ENCODE measurements around the gene RCAN3.

Gene RCAN3

DNA sequence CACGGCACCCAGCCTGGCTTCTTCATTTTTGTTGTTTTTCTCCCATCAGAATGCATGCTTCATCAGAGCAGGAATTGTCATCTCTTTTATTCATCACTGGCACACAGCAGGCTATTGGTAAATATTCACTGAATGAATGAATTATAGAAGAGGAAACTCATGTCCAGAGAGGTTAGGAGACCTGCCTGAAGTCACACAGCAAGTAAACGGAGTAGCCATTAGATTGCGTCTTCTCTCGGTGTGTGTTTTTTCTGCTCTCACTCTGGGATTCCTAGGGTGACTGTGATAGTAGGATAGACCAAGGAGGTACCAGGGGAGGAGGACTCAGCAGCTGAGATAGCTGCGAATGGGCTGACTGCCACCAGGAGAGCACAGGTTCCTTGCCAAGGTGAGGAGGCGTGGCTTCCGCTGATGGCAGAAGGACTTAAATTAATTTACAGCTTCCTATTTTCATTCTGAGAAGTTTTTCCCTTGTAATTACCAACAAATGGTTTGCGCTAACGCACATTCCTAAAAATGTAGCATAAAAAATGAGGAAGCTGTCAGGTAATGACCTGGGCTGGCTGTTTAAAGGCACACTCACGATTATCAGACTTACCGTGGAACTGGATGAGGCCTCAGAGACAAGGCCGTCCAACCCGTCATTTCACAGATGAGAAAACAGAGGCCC lies 48.8 kb downstream of the RCAN3 start:
- no peaks in the 10 kb centered on the region for H3K9me3 ChIP-seq (ENCODE audit: control insufficient read depth, insufficient read depth, low read length)
- H3K9ac ChIP-seq (ENCODE audit: low read depth, low read length) = no peak overlapping the region
- peaks cover 12% of the 10 kb centered on the region for H3K4me1 ChIP-seq (ENCODE audit: control insufficient read depth, insufficient read depth, low read length)
- H3K27ac ChIP-seq (ENCODE audit: low read depth, low read length) = no peak overlapping the region
- no peaks in the 10 kb centered on the region for H3K36me3 ChIP-seq (ENCODE audit: control insufficient read depth, insufficient read depth, low read length)
- no peak overlapping the region for H3K4me3 ChIP-seq (ENCODE audit: low read depth, low read length)
- H3K27me3 ChIP-seq (ENCODE audit: control insufficient read depth, insufficient read depth, low read length) = peaks cover 23% of the 10 kb centered on the region

DNA sequence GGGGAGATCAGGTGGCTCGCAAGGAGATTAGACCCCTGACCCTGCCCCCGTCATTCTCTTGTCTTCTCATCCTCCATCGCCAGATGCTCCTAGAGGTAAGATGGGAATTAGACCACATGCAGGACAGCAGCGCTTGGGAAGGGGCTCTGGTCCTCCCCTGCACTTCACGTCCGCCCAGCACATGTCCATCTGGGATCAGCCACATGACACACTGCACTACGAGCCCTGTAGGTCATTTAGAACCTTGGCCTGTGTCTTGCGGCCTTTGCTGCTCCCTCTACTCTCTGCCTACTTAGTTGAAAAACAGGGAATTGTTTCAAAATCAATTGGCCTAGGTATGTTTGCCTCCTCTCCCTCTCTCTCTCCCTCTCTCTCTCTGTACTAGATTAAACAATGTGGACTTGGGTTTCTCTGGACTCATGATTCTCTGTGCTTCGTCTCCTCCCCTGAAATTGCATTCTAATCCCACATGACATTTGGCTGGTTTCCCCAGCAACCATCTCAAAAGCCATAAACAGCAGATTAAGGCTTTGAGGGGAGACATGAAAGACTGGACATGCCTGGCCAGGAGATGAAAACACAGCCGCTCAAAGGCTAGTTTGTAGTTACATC lies 49.4 kb downstream of the RCAN3 start:
- H3K4me1 ChIP-seq (ENCODE audit: control insufficient read depth, insufficient read depth, low read length) = peaks cover 12% of the 10 kb centered on the region
- peak overlapping the region; percentile 22 for H3K27ac ChIP-seq (ENCODE audit: low read depth, low read length)
- no peaks in the 10 kb centered on the region for H3K36me3 ChIP-seq (ENCODE audit: control insufficient read depth, insufficient read depth, low read length)
- H3K9ac ChIP-seq (ENCODE audit: low read depth, low read length) = no peak overlapping the region
- no peaks in the 10 kb centered on the region for H3K9me3 ChIP-seq (ENCODE audit: control insufficient read depth, insufficient read depth, low read length)
- peaks cover 29% of the 10 kb centered on the region for H3K27me3 ChIP-seq (ENCODE audit: control insufficient read depth, insufficient read depth, low read length)
- H3K4me3 ChIP-seq (ENCODE audit: low read depth, low read length) = no peak overlapping the region

DNA sequence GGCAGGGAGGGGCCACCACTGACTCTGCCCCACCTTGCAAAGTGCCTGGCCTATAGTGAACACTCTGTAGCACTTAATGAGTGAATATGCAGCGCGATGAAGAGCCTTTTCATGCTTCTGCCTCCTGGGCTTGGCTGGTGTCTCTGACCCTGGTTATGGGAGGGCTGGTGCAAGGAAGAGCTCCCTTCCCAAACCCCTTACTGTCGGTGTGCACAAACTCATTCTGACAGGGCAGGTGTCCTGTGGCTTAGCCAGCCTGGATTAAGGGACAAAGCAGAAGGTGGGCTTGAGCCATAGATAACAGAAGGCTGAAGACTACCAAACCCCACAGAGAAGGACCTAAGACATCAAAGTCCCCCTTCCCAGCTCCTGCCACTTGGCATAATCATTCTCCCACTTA lies 51.3 kb downstream of the RCAN3 start:
- Histone ChIP-seq H3K27ac (ENCODE audit: low read depth, low read length) (no peak overlapping the region), H3K9me3 (ENCODE audit: control insufficient read depth, insufficient read depth, low read length) (no peaks in the 10 kb centered on the region), H3K36me3 (ENCODE audit: control insufficient read depth, insufficient read depth, low read length) (no peaks in the 10 kb centered on the region), H3K27me3 (ENCODE audit: control insufficient read depth, insufficient read depth, low read length) (peaks cover 42% of the 10 kb centered on the region), H3K4me1 (ENCODE audit: control insufficient read depth, insufficient read depth, low read length) (peaks cover 12% of the 10 kb centered on the region), H3K9ac (ENCODE audit: low read depth, low read length) (no peak overlapping the region), H3K4me3 (ENCODE audit: low read depth, low read length) (no peak overlapping the region)

GRCh38 chr1:24554714-24555113 lies 52.1 kb downstream of the RCAN3 start:
- no peak overlapping the region for H3K9ac ChIP-seq (ENCODE audit: low read depth, low read length)
- H3K4me1 ChIP-seq (ENCODE audit: control insufficient read depth, insufficient read depth, low read length) = peaks cover 18% of the 10 kb centered on the region
- no peaks in the 10 kb centered on the region for H3K9me3 ChIP-seq (ENCODE audit: control insufficient read depth, insufficient read depth, low read length)
- H3K27me3 ChIP-seq (ENCODE audit: control insufficient read depth, insufficient read depth, low read length) = peaks cover 42% of the 10 kb centered on the region
- H3K36me3 ChIP-seq (ENCODE audit: control insufficient read depth, insufficient read depth, low read length) = no peaks in the 10 kb centered on the region
- no peak overlapping the region for H3K4me3 ChIP-seq (ENCODE audit: low read depth, low read length)
- no peak overlapping the region for H3K27ac ChIP-seq (ENCODE audit: low read depth, low read length)

- H3K27ac ChIP-seq (ENCODE audit: low read depth, low read length) = no peak within 1 kb of the TSS
- H3K27me3 ChIP-seq (ENCODE audit: control insufficient read depth, insufficient read depth, low read length) = peaks cover 42% of the 10 kb centered on the region
- H3K4me1 ChIP-seq (ENCODE audit: control insufficient read depth, insufficient read depth, low read length) = peaks cover 18% of the 10 kb centered on the region
- H3K9me3 ChIP-seq (ENCODE audit: control insufficient read depth, insufficient read depth, low read length) = no peaks in the 10 kb centered on the region
- H3K36me3 ChIP-seq (ENCODE audit: control insufficient read depth, insufficient read depth, low read length) = no peaks in the 10 kb centered on the region
- H3K9ac ChIP-seq (ENCODE audit: low read depth, low read length) = no peak within 1 kb of the TSS
- H3K4me3 ChIP-seq (ENCODE audit: low read depth, low read length) = peak within 1 kb of the TSS; percentile 63
Measured at GRCh38 chr1:24555591-24556413, 53.2 kb downstream of the RCAN3 start, which contains the start of gene NCMAP. Gene NCMAP, plus strand, starts transcription at chr1:24556087. Its CDS starts 39,344 bp downstream, at chr1:24595431.

DNA sequence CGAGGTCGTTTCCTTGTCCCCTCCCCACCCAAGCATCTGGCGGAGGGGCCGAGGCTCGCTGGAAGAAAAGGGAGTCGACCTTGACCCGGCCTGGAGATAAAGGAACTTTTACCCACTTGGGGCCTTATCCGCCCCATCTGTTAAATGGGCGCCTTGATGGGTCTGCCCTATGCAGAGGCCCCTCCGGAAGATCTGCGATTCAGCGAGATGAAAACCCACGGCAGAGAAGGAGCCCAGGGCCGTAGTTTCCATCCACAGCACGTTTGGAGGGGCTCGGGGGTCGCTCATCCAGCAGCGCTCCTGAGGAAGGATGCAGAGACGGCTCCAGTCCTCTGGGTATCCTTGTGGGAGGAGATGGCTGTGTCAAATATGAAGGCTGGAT lies 53.8 kb downstream of the RCAN3 start:
- H3K9ac ChIP-seq (ENCODE audit: low read depth, low read length) = no peak overlapping the region
- peak overlapping the region; percentile 63 for H3K4me3 ChIP-seq (ENCODE audit: low read depth, low read length)
- no peaks in the 10 kb centered on the region for H3K9me3 ChIP-seq (ENCODE audit: control insufficient read depth, insufficient read depth, low read length)
- peaks cover 18% of the 10 kb centered on the region for H3K4me1 ChIP-seq (ENCODE audit: control insufficient read depth, insufficient read depth, low read length)
- H3K27ac ChIP-seq (ENCODE audit: low read depth, low read length) = no peak overlapping the region
- H3K36me3 ChIP-seq (ENCODE audit: control insufficient read depth, insufficient read depth, low read length) = no peaks in the 10 kb centered on the region
- peaks cover 42% of the 10 kb centered on the region for H3K27me3 ChIP-seq (ENCODE audit: control insufficient read depth, insufficient read depth, low read length)

- Histone ChIP-seq H3K36me3 (ENCODE audit: control insufficient read depth, insufficient read depth, low read length) (no peaks in the 10 kb centered on the region), H3K4me1 (ENCODE audit: control insufficient read depth, insufficient read depth, low read length) (peaks cover 17% of the 10 kb centered on the region), H3K27ac (ENCODE audit: low read depth, low read length) (no peak overlapping the region), H3K9ac (ENCODE audit: low read depth, low read length) (no peak overlapping the region), H3K27me3 (ENCODE audit: control insufficient read depth, insufficient read depth, low read length) (peaks cover 42% of the 10 kb centered on the region), H3K4me3 (ENCODE audit: low read depth, low read length) (no peak overlapping the region), H3K9me3 (ENCODE audit: control insufficient read depth, insufficient read depth, low read length) (no peaks in the 10 kb centered on the region)
Measured at GRCh38 chr1:24557220-24557619, 54.6 kb downstream of the RCAN3 start.

DNA sequence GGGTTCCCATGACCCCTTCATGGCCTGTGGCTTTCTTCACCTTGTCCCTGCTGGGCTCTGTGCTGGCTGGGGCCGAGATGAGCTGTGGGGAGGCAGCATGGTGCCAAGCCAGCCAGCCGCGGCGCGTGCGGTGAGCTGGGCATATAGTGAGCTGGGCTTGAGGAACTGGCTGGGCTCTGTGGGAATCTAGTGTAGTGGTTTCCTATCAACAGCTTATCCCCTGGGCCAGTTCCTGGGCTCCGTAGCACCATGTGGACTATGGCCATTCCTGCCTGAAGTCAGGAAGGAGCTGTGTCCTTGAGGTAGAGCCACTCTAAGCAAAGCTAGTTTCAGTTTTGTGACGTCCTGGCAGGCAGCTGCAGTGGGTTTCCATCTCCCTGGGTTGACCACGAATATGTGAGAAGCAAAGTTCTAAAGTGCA lies 55.1 kb downstream of the RCAN3 start:
- Histone ChIP-seq H3K9ac (ENCODE audit: low read depth, low read length) (no peak overlapping the region), H3K9me3 (ENCODE audit: control insufficient read depth, insufficient read depth, low read length) (no peaks in the 10 kb centered on the region), H3K36me3 (ENCODE audit: control insufficient read depth, insufficient read depth, low read length) (no peaks in the 10 kb centered on the region), H3K27ac (ENCODE audit: low read depth, low read length) (no peak overlapping the region), H3K27me3 (ENCODE audit: control insufficient read depth, insufficient read depth, low read length) (peaks cover 42% of the 10 kb centered on the region), H3K4me3 (ENCODE audit: low read depth, low read length) (no peak overlapping the region), H3K4me1 (ENCODE audit: control insufficient read depth, insufficient read depth, low read length) (peaks cover 18% of the 10 kb centered on the region)

GRCh38 chr1:24558455-24558854 lies 55.8 kb downstream of the RCAN3 start:
- Histone ChIP-seq H3K4me3 (ENCODE audit: low read depth, low read length) (no peak overlapping the region), H3K9me3 (ENCODE audit: control insufficient read depth, insufficient read depth, low read length) (no peaks in the 10 kb centered on the region), H3K4me1 (ENCODE audit: control insufficient read depth, insufficient read depth, low read length) (peaks cover 18% of the 10 kb centered on the region), H3K27ac (ENCODE audit: low read depth, low read length) (no peak overlapping the region), H3K27me3 (ENCODE audit: control insufficient read depth, insufficient read depth, low read length) (peaks cover 42% of the 10 kb centered on the region), H3K9ac (ENCODE audit: low read depth, low read length) (no peak overlapping the region), H3K36me3 (ENCODE audit: control insufficient read depth, insufficient read depth, low read length) (no peaks in the 10 kb centered on the region)

GRCh38 chr1:24558902-24559791 lies 56.5 kb downstream of the RCAN3 start:
- Histone ChIP-seq H3K27ac (ENCODE audit: low read depth, low read length) (no peak overlapping the region), H3K9me3 (ENCODE audit: control insufficient read depth, insufficient read depth, low read length) (no peaks in the 10 kb centered on the region)

More at GRCh38 chr1:24558902-24559791, 56.5 kb downstream of the RCAN3 start:
- no peak overlapping the region for H3K9ac ChIP-seq (ENCODE audit: low read depth, low read length)
- no peaks in the 10 kb centered on the region for H3K36me3 ChIP-seq (ENCODE audit: control insufficient read depth, insufficient read depth, low read length)
- peaks cover 41% of the 10 kb centered on the region for H3K27me3 ChIP-seq (ENCODE audit: control insufficient read depth, insufficient read depth, low read length)
- H3K4me1 ChIP-seq (ENCODE audit: control insufficient read depth, insufficient read depth, low read length) = peaks cover 18% of the 10 kb centered on the region
- no peak overlapping the region for H3K4me3 ChIP-seq (ENCODE audit: low read depth, low read length)

Measured in HUES48 (cell line).